Osteoblast (primary cell): ENCODE results near the gene ARMH3. TPM values are rescaled to one million over a fixed set of nuclear protein-coding genes. Genes with fewer than 3 reads are reported as not detected.

Experiments
- DNase-seq: peaks from one replicate; pipeline ENCODE4 v3.0.0; 2011; ENCODE audit warnings: low spot score, mixed read lengths; ENCODE audit not compliant: insufficient read length; ENCODE audit errors: missing footprints
- H2AFZ ChIP-seq: 2 replicates; pipeline ENCODE4 v1.6.0; 2011; ENCODE audit warnings: mild to moderate bottlenecking, low read length
- H3K27ac ChIP-seq: 2 replicates; pipeline ENCODE4 v1.5.1; 2011; ENCODE audit warnings: mild to moderate bottlenecking, low read depth, low read length, moderate library complexity
- H3K27me3 ChIP-seq: 2 replicates; pipeline ENCODE4 v1.6.0; 2012; ENCODE audit warnings: mild to moderate bottlenecking, control low read depth, inconsistent platforms, low read length, moderate library complexity; ENCODE audit not compliant: insufficient read depth
- H3K36me3 ChIP-seq: 2 replicates; pipeline ENCODE4 v1.5.1; 2011; ENCODE audit warnings: mild to moderate bottlenecking, low read length, control low read depth, moderate library complexity; ENCODE audit not compliant: insufficient read depth
- H3K4me1 ChIP-seq: 2 replicates; pipeline ENCODE4 v1.5.1; 2011; ENCODE audit warnings: mild to moderate bottlenecking, low read length, control low read depth, moderate library complexity; ENCODE audit not compliant: insufficient read depth
- H3K4me2 ChIP-seq: 2 replicates; pipeline ENCODE4 v1.6.0; 2011; ENCODE audit warnings: mild to moderate bottlenecking, low read length; ENCODE audit not compliant: insufficient read depth
- H3K4me3 ChIP-seq: fragments of 200-600 bp; sonication (generic); 3 replicates; pipeline ENCODE4 v1.5.1; 2012; ENCODE audit warnings: mild to moderate bottlenecking, low read length, inconsistent platforms; ENCODE audit not compliant: insufficient read depth
- H3K79me2 ChIP-seq: 2 replicates; pipeline ENCODE4 v1.6.0; 2012; ENCODE audit warnings: mild to moderate bottlenecking, low read length, control low read depth, inconsistent platforms; ENCODE audit not compliant: insufficient read depth
- H3K9me3 ChIP-seq: 2 replicates; pipeline ENCODE4 v1.5.1; 2011; ENCODE audit warnings: low read depth, low read length, control low read depth
- H4K20me1 ChIP-seq: 2 replicates; pipeline ENCODE4 v1.6.0; 2012; ENCODE audit warnings: mild to moderate bottlenecking, low read length, control low read depth; ENCODE audit not compliant: insufficient read depth
- total RNA-seq: library from RNA; depleted of rRNA; stranded (reverse); fragments of >200 nt; gene quantifications from 2 replicates; pipeline ENCODE4 v1.2.3, GENCODE V29; 2012
- TF ChIP-seq, protein P1 (sequence below): IDR thresholded peaks from 2 replicates; pipeline ENCODE4 v1.5.1; 2011; ENCODE audit warnings: mild to moderate bottlenecking, low read depth, low read length, moderate library complexity; ENCODE audit errors: extremely low read depth

The ARMH3 gene
- total RNA-seq, 1 donor, result 9.4 TPM

DNA sequence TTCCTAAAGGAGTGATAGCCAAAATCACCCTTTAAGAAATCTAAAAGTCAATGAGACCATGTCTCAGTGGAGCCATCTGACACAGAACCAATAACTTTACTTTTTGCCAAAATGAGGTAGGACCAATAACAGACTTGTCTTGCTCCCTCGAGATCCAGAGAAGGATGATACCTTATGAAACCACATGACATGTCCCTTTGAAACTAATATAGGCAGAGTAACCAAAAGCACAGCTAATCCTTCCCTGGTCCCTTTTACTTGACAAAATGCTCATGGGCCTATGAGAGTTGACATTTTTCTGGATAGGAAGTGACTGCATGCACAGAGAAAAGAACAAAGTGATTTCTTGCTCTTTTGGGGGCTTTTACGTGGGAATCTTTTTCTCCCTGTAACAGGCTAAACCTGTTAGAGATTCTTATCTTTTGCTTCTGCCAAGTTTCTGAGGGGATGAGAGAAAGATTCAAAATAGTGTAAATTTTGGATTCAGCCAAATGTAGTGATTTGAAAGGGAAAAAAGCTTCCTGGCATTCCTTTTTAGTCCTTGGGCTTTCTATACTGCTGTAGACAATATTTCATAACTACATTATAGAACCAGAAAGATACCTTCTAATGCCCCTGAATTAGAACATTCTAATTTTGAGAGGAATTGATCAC, 87.6 kb downstream of the ARMH3 start:
- TF ChIP-seq, protein P1, sequence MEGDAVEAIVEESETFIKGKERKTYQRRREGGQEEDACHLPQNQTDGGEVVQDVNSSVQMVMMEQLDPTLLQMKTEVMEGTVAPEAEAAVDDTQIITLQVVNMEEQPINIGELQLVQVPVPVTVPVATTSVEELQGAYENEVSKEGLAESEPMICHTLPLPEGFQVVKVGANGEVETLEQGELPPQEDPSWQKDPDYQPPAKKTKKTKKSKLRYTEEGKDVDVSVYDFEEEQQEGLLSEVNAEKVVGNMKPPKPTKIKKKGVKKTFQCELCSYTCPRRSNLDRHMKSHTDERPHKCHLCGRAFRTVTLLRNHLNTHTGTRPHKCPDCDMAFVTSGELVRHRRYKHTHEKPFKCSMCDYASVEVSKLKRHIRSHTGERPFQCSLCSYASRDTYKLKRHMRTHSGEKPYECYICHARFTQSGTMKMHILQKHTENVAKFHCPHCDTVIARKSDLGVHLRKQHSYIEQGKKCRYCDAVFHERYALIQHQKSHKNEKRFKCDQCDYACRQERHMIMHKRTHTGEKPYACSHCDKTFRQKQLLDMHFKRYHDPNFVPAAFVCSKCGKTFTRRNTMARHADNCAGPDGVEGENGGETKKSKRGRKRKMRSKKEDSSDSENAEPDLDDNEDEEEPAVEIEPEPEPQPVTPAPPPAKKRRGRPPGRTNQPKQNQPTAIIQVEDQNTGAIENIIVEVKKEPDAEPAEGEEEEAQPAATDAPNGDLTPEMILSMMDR, result no peak
- Histone ChIP-seq H3K4me2 (no peak overlapping the region), H3K4me1 (peaks cover 15% of the 10 kb centered on the region), H4K20me1 (no peaks in the 10 kb centered on the region), H3K79me2 (no peaks in the 10 kb centered on the region), H3K27ac (no peak overlapping the region), H3K9me3 (no peaks in the 10 kb centered on the region), H3K27me3 (no peaks in the 10 kb centered on the region), H3K36me3 (peaks cover 5% of the 10 kb centered on the region), H2AFZ (no peak overlapping the region), H3K4me3 (no peak overlapping the region)
- DNase-seq, result no peak

DNA sequence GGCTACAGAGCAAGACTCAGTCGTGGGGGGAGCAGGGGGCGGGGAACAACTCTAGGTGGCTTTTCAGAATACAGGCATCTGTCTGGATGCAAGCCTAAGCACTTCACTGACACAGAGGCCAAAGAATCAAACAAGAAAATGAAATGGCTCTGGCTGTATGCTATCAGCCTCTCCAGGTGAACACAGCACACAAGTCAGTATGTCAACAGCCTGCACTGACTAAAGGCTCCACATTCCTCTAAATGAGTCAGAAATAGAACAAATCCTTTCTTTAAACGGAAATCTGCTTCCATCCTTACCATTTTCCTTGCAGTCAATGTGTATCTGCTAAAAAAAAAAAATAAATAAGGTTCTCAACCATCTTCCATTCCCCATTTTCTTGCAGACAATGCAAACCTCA, 88.3 kb downstream of the ARMH3 start:
- peak; percentile 64 for DNase-seq
- no peak overlapping the region for H3K27ac ChIP-seq

DNA sequence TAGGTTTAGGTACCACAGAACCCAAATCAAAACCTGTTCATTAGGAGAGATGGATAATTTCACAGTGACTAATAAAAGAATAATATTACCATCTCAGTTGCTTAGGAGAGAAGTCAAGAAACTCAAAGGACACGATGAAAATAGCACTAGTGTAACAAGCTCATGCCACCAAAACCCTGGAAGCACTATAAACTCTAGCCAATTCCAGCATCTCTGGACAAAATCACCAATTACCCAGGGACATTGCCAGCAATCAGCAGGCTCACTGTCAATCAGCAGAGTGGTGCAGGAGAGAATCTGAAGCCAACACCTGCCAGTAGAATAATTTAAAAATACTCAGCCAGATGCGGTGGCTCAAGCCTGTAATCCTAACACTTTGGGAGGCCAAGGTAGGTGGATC, 88.9 kb downstream of the ARMH3 start:
- TF ChIP-seq, protein P1, result no peak
- no peak for DNase-seq
- Histone ChIP-seq H3K79me2 (no peaks in the 10 kb centered on the region), H3K4me1 (peaks cover 14% of the 10 kb centered on the region), H4K20me1 (no peaks in the 10 kb centered on the region), H3K27me3 (no peaks in the 10 kb centered on the region), H3K9me3 (no peaks in the 10 kb centered on the region), H3K4me2 (no peak overlapping the region), H2AFZ (no peak overlapping the region), H3K36me3 (peaks cover 5% of the 10 kb centered on the region), H3K4me3 (no peak overlapping the region), H3K27ac (no peak overlapping the region)

More for the DNA sequence above, 88.3 kb downstream of the ARMH3 start:
- Histone ChIP-seq H3K27me3 (no peaks in the 10 kb centered on the region), H3K36me3 (peaks cover 5% of the 10 kb centered on the region), H3K9me3 (no peaks in the 10 kb centered on the region), H3K4me1 (peaks cover 10% of the 10 kb centered on the region), H3K79me2 (no peaks in the 10 kb centered on the region), H3K4me2 (no peak overlapping the region), H4K20me1 (no peaks in the 10 kb centered on the region), H3K4me3 (no peak overlapping the region), H2AFZ (no peak overlapping the region)
- TF ChIP-seq, protein P1, result no peak

DNA sequence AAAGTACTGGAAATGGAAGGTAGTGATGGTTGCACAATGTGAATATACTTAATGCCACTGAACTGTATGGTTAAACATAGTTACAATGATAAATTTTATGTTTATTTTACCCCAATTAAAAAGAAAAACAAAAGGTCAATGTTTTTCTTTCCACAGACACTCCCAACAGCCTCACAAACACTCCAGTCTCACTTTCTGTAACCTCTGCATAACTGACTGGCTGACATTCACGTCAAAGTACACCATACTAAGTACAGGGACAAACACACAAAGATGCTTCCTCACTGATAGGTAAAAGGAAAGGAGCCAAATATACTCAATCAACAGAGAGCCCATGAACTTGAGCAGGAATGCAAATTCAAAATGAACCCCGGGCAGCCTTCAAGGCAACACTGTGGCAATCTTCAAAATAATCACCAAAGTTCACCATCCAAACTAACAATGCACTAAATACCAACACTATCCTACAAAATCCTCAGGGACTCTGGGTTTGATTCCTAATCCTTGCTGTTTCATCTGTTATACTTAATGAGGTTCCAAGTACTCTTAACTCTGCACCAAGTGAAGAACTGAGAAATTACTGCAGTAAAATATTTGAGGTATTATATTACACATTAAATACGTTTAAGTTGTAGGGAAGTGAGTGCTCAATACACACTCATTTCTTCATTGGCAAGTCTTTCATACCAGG, 90.8 kb downstream of the ARMH3 start:
- TF ChIP-seq, protein P1, result no peak
- DNase-seq, result no peak
- H4K20me1 ChIP-seq, result no peaks in the 10 kb centered on the region
- peaks cover 5% of the 10 kb centered on the region for H3K36me3 ChIP-seq
- no peak overlapping the region for H3K4me2 ChIP-seq
- H2AFZ ChIP-seq, result no peak overlapping the region
- H3K79me2 ChIP-seq, result no peaks in the 10 kb centered on the region
- H3K4me1 ChIP-seq, result peaks cover 24% of the 10 kb centered on the region
- no peak overlapping the region for H3K27ac ChIP-seq
- H3K27me3 ChIP-seq, result no peaks in the 10 kb centered on the region
- H3K4me3 ChIP-seq, result no peak overlapping the region
- H3K9me3 ChIP-seq, result no peaks in the 10 kb centered on the region
